Psoas muscle (tissue), 8 donors: ENCODE measurements around the gene HSH2D. TPM values are rescaled to one million over a fixed set of nuclear protein-coding genes. Genes with fewer than 3 reads are reported as not detected.

Source experiments
- ATAC-seq, 4 donors: fragments of 200-7000 bp; cut with Tn5 transposase; one replicate each; pipeline ENCODE4 v1.9.1; 2020; ENCODE audit warnings: moderate library complexity in 3 of 4, mild to moderate bottlenecking in 2 of 4
- DNase-seq, 2 donors: peaks; one replicate each; pipeline ENCODE4 v3.0.0-alpha.2; 2020
- H3K27ac ChIP-seq: fragments of 200-600 bp; one replicate; pipeline ENCODE4 v1.8.0; 2022
- H3K27me3 ChIP-seq, 3 donors: fragments of 200-600 bp in 1 of 3; one replicate each; pipeline versions ENCODE4 v1.6.1 to v1.8.0; 2013 to 2022; ENCODE audit warnings: low read length in 2 of 3, mild to moderate bottlenecking in 2 of 3, moderate library complexity in 1 of 3; ENCODE audit not compliant: insufficient read depth in 3 of 3
- H3K36me3 ChIP-seq, 2 donors: fragments of 200-600 bp in 1 of 2; one replicate each; pipeline versions ENCODE4 v1.6.1 to v1.8.0; 2013 to 2022; ENCODE audit warnings: low read depth in 1 of 2, mild to moderate bottlenecking in 1 of 2, moderate library complexity in 1 of 2; ENCODE audit not compliant: insufficient read depth in 1 of 2
- H3K4me1 ChIP-seq: fragments of 200-600 bp; one replicate; pipeline ENCODE4 v1.8.0; 2022
- H3K4me3 ChIP-seq: fragments of 200-600 bp; one replicate; pipeline ENCODE4 v1.8.0; 2022; ENCODE audit warnings: mild to moderate bottlenecking
- H3K9me3 ChIP-seq: fragments of 200-600 bp; one replicate; pipeline ENCODE4 v1.8.0; 2022
- WGBS, 3 donors: extraction: QIAGEN DNeasy Blood & Tissue Kit; methylation state at CpG; one replicate each; pipeline versions ENCODE4 v1.1.6 to v1.1.7; 2013; 5-methylcytosine and 5-hydroxymethylcytosine counted together
- intact Hi-C, 2 donors: fragments of 100-400 bp; cut with DNase I; formaldehyde crosslinking; loops; one replicate each; pipeline versions ENCODE4 v1.11.0 to v1.14.2; 2022
- polyA plus RNA-seq, 3 donors: library from polyadenylated mRNA; stranded (reverse); fragments of 200-250 nt; gene quantifications; one replicate each; pipeline ENCODE4 v1.2.3, GENCODE V29; 2013
- total RNA-seq, 4 donors: library from RNA; stranded (reverse); fragmentation: NEBNext Ultra II Directional in 2 of 4; extraction: Animal tissue kit (Norgen Biotek cat#: 25700) in 2 of 4; gene quantifications; one replicate each; pipeline versions ENCODE4 v1.2.1 to v1.2.4, GENCODE V29; 2021 to 2023
- TF ChIP-seq, protein P1 (sequence below): fragments of 200-600 bp; IDR thresholded peaks from one replicate; pipeline ENCODE4 v1.8.0; 2022; ENCODE audit warnings: antibody characterized with exemption
- donor health status: healthy with polysubstance abuse.
- donor health status: DM: no; HTN: no; CAD: no; lungs with moderate emphysema.
- donor health status: Bipolar disorder and iron deficiency.
- donor health status: healthy.
- donor health status: DM: yes; HTN: yes; CAD: no.
- donor health status: DM: no; HTN: no; CAD: no.
- donor health status: DM: no; HTN: no; CAD: no.
- donor health status: DM: yes; HTN: yes; CAD: no.

HSH2D gene
- total and polyA plus RNA-seq, 7 donors = 0.10 to 0.30 (median 0.12) TPM; not detected in 2

DNA sequence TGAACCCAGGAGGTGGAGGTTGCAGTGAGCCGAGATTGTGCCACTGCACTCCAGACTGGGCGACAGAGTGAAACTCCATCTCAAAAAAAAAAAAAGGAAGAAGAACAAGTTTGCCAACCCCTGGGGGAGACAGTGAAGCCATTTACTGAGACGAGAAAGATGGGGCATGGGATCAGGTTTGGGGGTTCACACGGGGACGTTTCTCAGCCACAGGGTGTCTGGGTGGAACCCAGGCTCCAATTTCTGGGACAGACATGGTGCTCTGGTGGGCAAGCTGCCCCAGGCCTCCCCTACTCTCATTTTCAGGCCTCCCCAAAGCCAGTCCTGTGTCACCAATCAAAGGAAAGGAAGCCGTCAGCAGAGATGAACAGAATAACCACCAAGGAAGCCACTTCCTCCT, 13.4 kb downstream of the HSH2D start:
- TF ChIP-seq, protein P1, sequence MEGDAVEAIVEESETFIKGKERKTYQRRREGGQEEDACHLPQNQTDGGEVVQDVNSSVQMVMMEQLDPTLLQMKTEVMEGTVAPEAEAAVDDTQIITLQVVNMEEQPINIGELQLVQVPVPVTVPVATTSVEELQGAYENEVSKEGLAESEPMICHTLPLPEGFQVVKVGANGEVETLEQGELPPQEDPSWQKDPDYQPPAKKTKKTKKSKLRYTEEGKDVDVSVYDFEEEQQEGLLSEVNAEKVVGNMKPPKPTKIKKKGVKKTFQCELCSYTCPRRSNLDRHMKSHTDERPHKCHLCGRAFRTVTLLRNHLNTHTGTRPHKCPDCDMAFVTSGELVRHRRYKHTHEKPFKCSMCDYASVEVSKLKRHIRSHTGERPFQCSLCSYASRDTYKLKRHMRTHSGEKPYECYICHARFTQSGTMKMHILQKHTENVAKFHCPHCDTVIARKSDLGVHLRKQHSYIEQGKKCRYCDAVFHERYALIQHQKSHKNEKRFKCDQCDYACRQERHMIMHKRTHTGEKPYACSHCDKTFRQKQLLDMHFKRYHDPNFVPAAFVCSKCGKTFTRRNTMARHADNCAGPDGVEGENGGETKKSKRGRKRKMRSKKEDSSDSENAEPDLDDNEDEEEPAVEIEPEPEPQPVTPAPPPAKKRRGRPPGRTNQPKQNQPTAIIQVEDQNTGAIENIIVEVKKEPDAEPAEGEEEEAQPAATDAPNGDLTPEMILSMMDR = no peak
- WGBS, 3 donors = 72 to 73% (median 72%) methylated on average over 6 of the region's 6 CpGs
- H3K9me3 ChIP-seq = no peaks in the 10 kb centered on the region
- no peak overlapping the region for H3K4me3 ChIP-seq
- no peaks in the 10 kb centered on the region for H3K4me1 ChIP-seq
- peaks cover 0 to 3% (median 0%) of the 10 kb centered on the region in 3 donors for H3K27me3 ChIP-seq
- intact Hi-C loops = no loop called here
- H3K27ac ChIP-seq = no peak overlapping the region
- ATAC-seq (no peak), DNase-seq (no peak)
- H3K36me3 ChIP-seq = no peaks in the 10 kb centered on the region

DNA sequence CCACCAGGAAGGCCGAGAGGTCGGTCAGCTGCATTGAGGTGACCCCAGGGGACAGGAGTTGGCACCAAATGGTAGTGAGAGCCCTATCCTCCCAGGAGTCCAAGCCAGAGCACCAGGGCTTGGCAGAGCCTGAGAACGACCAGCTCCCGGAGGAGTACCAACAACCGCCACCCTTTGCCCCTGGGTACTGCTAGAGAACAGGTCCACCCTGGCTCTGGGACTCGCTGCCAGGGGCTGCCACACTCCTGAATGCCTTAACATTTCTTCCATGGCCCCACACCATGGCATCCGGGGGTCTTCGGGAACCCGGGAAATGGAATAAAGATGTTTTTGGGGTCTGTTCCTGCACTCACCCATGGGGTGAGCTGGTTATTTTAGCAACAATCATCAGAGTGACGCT, 14.1 kb downstream of the HSH2D start:
- 68 to 81% (median 73%) methylated on average over 10 of the region's 10 CpGs for WGBS, 3 donors
- ATAC-seq = no peak
- Histone ChIP-seq H3K36me3 (no peaks in the 10 kb centered on the region), H3K9me3 (no peaks in the 10 kb centered on the region), H3K27me3 (peaks cover 0 to 3% (median 0%) of the 10 kb centered on the region in 3 donors), H3K27ac (no peak overlapping the region), H3K4me3 (no peak overlapping the region), H3K4me1 (no peaks in the 10 kb centered on the region)
- no peak for DNase-seq
- TF ChIP-seq, protein P1 = no peak
- intact Hi-C loops = no loop called here

DNA sequence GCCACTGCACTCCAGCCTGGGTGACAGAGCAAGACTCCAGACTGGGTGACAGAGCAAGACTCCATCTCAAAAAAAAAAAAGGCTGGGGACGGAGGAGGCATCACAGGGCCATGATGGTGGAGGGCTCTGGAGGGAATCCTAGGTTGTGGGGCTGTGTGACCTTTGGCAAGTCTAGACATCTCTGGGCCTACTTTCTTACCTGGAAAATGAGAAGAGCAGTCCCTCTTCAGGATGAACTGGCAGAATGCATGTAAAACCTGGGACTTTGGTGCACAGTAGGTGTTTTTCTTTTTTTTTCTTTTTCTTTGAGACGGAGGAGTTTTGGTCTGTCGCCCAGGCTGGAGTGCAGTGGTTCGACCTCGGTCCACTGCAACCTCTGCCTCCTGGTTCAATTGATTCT, 16.2 kb downstream of the HSH2D start:
- no peak for ATAC-seq
- no peaks in the 10 kb centered on the region for H3K4me1 ChIP-seq
- H3K36me3 ChIP-seq = no peaks in the 10 kb centered on the region
- no peaks in the 10 kb centered on the region for H3K9me3 ChIP-seq
- 81 to 94% (median 84%) methylated on average over 5 of the region's 5 CpGs for WGBS, 3 donors
- H3K27ac ChIP-seq = no peak overlapping the region
- DNase-seq = no peak
- intact Hi-C loops = no loop called here
- TF ChIP-seq, protein P1 = no peak
- H3K27me3 ChIP-seq = peaks cover 0 to 3% (median 0%) of the 10 kb centered on the region in 3 donors
- no peak overlapping the region for H3K4me3 ChIP-seq

DNA sequence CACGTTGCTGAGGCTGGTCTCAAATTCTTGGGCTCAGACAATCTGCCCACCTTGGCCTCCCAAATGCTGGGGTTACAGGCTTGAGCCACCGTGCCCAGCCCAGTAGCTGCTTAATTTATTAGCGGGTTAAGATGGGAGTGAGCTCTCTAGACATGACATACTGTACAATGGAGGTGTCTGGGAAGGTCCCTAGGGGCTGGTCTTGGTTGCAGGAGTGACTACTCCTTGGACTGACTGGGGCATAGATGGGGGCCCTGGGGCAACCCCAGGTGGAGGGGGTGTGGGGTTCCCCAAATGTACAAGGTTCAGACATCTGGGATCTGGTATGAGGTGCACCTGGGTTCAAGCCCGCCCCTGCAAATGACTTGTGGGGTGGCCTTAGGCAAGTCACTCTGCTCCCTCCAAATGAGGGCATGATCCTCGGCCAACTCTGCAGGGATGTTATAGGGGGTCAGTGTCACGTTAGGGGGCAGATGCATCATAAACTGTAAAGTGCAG, 17.0 kb downstream of the HSH2D start:
- DNase-seq (no peak), ATAC-seq (no peak)
- H3K4me1 ChIP-seq = no peaks in the 10 kb centered on the region
- intact Hi-C loops = no loop called here
- no peaks in the 10 kb centered on the region for H3K36me3 ChIP-seq
- H3K27ac ChIP-seq = no peak overlapping the region
- peaks cover 0 to 3% (median 0%) of the 10 kb centered on the region in 3 donors for H3K27me3 ChIP-seq
- no peak overlapping the region for H3K4me3 ChIP-seq
- TF ChIP-seq, protein P1 = no peak
- 58 to 72% (median 60%) methylated on average over 6 of the region's 6 CpGs for WGBS, 3 donors
- no peaks in the 10 kb centered on the region for H3K9me3 ChIP-seq

DNA sequence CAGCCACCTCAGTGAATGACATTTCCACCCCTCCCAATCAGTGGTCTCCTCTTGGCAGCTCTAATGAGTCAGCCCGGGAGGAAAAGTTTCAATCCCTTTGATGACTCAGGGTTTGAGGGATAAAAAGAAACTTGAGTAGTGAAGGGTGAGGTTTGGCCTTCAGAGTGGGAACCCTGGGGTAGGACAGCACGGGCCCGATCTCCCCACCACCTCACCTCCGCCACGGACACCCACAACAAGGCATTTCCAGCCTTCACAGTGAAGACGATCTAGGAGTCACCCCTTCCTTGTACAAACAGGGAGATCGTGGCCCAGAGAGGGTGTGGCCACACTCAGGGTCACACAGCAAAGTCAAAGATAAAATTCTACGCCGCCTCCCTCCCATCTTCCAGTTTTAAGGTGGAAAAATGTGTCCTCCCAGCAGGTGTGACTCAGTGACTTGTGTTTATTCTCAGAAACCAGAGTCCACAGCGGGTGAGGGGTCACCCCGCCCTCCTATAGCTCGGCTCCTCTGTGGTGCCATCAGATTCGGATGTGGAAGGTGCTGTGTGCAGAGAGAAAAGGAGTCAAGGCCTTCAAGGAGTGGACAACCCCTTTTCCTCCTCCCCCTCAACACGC, 17.6 kb downstream of the HSH2D start:
- DNase-seq (no peak), ATAC-seq (no peak)
- Histone ChIP-seq H3K36me3 (no peaks in the 10 kb centered on the region), H3K4me3 (no peak overlapping the region), H3K27ac (no peak overlapping the region), H3K27me3 (peaks cover 0 to 3% (median 0%) of the 10 kb centered on the region in 3 donors), H3K4me1 (no peaks in the 10 kb centered on the region), H3K9me3 (no peaks in the 10 kb centered on the region)
- 72 to 73% (median 72%) methylated on average over 13 to 14 of the region's 14 CpGs for WGBS, 3 donors
- TF ChIP-seq, protein P1 = no peak
- intact Hi-C loops = no loop called here
